ACHN (cell line): Measurements from ENCODE around the gene KPNA1.

Experiments
- DNase-seq: peaks from one replicate; pipeline ENCODE4 v3.0.0-alpha.2; 2015
- in situ Hi-C: cut with HindIII; loops from 2 replicates; pipeline ENCODE4 v1.10.0; 2017; ENCODE audit warnings: low sequenced_read_pairs, low pct_ligation_motif_present, low pct_unique_long_range_greater_than_20kb

KPNA1 gene

DNA sequence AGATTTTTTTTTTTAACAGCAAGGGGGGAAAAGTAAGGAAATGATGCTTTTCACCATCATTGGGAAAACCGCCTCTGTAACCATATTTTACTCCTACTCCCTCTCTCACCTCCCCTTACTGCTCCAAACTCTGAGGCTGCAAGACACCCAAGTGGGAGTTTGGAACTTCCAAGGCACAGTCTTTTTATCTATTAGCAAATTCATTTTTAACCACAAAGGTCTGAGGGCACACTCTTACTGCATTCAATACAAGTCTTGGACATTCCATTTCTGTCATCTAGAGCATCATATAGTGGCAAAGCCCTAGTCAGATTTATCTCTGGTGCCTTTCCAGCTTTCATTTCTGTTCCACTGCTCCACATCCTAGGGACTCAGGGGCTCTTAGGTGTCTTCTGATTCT is 117.5 kb downstream of the KPNA1 start:
- in situ Hi-C loops, result no loop called here
- DNase-seq, result no peak

DNA sequence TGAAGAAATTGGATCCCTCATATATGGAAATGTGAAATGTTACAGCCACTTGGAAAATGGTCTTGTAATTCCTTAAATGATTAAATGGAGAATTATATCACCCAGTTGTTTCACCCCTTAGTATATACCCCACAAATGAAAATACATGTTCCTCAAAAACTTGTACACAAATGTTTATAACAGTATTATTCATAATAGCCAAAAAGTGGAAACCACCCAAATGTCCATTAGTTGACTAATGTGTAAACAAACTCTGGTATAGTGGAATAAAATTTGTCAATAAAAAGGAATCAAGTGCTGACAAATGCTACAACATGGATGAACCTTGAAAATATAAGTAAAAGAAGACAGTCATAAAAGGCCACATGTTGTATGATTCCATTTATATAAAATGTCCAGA is 118.2 kb downstream of the KPNA1 start:
- no peak for DNase-seq
- in situ Hi-C loops, result no loop called here

DNA sequence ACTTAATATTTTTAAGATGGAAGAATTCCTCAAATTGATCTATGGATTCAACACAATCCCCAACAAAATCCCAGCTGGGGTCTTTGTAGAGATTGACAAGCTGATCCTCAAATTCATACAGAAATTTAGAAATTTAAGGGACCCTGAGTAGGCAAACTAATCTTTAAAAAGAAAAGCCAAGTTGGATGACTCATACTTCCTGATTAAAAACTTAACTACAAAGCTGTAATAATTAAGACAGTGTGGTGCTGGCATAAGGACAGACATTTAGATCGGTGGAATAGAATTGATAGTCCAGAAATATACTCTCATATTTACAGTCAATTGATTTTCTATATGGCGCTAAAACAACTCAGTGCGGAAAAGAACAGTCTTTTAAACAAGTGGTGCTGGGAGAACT is 119.2 kb downstream of the KPNA1 start:
- DNase-seq, result no peak
- in situ Hi-C loops, result no loop called here

DNA sequence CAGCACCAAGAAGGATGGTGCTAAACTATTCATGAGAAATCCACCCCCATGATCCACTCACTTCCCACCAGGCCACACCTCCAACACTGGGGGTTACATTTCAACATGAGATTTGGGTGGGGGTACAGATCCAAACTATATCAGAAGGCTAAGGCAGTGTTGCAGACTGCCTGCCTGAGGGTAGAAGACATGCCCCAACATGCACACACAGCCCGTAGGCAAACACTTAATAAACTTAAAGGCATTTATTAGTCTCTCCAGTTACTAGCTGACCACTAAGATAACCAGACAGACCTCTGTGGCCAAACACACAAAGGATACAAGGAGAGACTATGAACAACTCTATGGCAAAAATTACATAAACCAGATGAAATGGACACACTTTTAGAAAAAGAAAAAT is 120.6 kb downstream of the KPNA1 start:
- in situ Hi-C loops, result no loop called here

DNA sequence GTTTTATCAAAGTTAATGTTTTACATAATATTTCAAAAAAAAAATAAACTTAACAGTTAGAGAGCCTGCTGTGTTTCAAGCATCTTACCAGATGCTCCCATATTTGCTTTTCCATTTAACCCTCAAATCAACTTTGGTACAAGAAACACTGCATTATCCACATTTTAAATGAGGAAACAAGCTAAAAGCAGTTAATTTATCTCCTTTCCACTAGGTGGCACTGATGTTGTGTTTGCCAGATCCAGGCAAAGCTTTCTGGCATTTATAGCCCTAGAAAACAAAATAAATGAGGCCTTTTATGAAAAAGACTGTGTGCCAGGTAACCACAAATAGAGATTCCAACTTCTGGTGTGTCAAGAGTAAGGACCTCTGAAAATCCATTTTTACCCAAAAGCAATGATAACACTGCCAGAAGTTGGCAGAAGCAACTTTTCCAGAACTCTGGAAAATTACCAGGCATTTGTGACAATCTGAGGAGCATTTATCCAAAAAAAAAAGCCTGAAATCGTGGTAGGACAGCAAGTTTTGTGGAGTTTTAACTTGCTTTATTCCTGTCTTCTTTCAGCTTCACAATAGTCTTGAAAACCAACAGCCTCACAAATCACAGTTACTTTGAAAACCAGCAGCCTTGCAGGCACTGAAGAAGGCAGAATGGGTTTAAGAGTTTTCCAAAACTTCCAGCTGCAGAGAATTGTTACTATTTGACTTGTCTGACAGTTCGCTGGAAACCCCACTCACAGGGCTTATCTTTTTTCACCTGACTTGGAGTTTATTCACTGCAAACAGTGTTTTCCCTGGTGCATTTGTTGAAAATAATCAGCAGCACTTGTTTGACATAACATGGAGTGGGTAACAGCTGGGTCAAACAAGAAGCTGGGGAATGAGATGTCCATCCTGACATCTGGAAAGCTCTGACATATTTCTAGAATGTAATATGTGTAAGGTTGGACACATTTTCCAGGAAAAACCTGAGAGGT is 121.6 kb downstream of the KPNA1 start:
- in situ Hi-C loops, result no loop called here
- DNase-seq, result peak; percentile 53

More for the DNA sequence above, 120.6 kb downstream of the KPNA1 start:
- DNase-seq, result no peak

DNA sequence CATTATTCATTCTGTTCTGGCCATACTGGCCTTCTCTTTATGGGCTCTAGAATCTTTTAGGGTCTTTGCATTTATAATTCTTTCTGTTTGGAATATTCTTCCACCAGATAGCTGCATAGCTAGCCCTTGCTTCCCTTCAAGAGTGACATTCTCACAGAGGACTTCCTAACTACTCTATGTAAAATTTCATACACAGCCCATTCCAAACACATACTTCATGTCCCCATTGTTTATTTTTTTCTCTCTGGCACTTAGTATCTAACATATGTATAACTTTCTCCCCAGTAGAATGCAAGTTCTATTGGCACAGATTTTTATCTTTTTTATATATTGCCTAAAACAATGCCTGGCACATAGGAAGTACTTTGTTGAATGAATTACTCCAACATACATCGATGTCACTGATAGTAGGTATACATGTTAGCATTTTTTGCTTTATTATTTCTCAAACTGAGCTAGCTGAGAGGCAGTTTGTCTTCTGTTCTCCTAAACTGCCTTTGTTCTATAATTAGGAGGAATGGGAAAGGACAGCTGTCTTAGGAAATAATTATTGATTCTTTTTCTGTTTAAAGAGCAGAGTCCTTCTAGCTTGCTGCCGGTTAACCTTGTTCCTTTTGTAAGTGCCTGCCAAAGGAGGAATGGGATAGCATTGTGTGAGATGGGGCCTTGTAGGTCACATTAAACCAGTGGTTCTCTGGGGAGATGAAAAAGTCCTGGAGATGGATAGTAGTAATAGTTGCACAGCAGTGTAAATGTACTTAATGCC is 122.9 kb downstream of the KPNA1 start:
- no peak for DNase-seq
- in situ Hi-C loops, result no loop called here

DNA sequence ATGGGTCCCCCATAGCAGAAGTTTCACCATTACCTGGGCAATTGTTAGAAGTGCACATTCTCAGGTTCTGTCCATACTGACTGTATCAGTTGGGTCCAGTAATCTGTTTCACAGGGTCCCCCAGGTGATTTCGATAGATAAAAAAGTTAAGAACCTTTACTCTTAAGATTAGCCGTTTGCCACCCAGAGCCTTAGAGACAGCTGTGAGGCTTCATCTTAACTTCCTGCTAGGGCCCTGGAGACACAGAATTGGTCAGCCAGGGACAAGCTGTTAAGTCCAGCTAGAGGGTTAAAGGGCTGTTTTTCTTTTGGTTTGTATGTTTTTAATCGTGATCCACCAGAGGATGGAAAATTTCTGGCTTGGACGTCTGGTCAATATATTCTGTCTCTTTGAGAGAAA is 124.1 kb downstream of the KPNA1 start:
- in situ Hi-C loops, result no loop called here
- no peak for DNase-seq

DNA sequence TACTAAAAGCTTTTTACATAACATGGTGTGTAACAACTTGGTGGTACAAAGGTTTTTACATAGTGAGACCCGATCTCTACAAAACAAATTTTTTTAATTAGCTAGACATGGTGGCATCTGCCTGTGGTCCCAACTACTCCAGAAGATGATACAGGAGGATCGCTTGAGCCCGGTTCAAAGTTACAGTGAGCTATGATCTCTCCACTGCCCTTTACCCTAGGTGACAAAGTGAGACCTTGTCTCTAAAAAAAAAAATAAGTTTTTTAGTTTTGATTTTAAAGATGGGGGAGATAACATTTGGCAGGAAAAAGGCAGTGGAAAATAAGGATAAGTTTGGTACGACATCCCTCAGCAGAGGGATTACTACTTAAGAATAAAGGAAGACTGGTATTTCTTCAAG is 124.8 kb downstream of the KPNA1 start:
- in situ Hi-C loops, result no loop called here

DNA sequence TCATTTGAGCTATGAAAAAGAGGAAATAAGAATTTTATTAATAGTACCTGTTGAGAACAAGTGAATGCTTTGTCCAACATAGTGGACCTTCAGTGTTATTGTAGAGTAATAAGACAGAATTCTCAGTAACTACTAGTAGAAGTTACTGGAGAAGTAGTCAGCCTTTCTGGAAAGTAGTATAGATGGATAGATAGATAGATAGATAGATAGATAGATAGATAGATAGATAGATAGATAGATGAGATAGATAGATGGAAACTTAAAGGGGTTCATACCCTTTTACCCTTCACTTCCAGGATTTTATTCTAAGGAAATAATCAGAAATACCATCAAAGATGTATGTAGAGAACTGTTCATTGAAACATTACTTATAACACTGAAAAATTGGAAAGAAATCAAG is 125.5 kb downstream of the KPNA1 start:
- no peak for DNase-seq

More for the DNA sequence above, 124.8 kb downstream of the KPNA1 start:
- DNase-seq, result no peak

DNA sequence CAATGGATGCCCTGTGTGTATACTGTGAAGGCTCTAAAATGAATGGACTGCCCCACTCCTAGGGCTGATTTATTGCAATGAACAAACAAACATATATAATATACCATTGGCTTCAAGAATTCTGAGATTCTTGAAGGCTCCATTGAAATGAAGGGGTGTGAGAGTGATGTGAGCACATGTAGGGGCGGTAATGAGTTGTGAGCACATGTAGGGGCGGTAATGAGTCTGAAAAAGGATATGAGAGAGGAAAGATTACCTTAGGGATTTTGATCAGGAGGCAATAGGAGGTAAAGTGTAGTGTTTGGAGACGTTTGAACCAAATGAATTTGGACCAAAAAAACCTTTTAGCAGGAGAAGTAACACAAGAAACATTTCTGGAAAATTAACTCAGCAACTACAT is 127.0 kb downstream of the KPNA1 start:
- DNase-seq, result no peak
- in situ Hi-C loops, result no loop called here

More for the DNA sequence above, 125.5 kb downstream of the KPNA1 start:
- in situ Hi-C loops, result no loop called here

DNA sequence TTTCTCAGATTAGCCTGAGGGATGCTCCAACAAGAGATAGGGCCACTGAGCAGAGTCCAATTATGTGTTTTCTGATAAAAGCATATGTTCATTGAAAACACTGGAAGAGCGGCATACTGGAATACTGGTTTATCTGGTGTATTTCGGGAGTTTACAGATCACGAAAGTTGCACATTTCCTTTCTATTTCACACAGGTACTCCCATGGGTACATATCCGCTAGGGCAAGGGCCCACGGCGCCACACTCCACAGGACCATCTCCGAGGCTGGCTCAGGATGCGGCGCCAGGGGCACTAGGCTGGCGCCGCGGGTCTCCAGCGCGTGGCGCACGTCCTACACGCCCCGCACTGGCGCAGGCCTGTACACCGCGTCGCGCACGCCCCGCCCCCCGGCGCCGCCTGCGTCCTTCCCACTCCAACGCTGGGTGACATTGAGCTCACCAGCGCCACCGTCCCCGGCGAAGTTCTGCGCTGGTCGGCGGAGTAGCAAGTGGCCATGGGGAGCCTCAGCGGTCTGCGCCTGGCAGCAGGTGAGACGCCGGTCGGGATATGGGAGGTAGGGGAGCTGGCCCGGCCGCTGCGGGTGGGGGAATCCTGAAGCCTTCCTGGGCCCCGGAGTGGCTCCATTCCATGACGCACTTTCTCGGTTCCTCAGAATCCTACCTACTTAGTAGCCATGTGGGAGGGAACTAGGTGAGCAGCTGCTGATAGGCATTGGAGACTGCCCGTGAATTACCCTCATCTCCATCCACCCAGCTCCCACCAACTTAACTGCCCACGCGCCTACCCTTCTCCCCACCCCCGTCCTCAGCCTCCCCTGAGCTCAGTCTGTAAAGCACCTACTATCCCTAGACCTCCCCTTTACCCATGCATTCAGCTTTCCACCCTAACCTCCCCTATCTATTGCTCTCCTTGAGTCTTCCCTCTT is 130.7 kb downstream of the KPNA1 start, which contains the start of gene FAM162A:
TSS of gene FAM162A (plus strand) at position 412 of the 927 bp plus-strand sequence. CDS start at position 496, 84 bp downstream.
- in situ Hi-C loops, result no loop called here
- peak; percentile 89 for DNase-seq

DNA sequence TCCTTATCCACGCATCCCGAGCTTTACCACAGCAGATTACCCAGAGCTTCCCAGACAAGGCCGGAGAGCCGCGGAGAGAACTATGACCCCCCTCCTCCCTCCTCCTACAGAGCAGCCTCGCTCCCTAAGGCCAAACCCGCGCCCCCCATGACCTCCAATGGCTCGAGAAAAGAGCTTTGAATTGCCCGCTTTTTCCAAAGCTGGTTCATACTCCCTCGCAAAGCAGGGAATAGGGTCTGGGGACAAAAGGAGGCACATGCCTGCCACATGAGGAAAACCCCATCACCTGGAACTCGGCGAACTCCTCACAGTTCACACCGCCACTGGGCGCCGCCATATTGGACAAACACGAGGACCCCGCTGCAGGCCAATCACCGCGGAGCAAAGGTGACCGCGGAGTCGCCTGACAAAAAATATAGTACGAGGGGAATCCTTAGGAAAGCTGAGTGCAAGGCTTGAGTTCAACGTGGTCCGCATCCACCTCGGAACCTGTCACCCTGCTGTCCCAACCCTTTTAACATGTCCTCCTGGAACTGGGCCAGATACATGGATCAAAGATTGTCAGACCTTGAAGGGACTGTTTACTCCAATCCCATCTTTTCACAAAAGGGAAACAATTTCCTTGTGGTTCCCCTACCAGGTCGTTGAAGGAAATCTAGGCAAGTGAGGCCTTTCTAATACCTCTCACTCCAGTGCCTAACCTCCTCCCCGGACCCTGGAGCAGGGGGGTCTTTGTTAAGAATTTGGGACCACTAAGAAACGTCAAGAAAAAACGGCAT is 131.7 kb downstream of the KPNA1 start, which contains the start of gene MIX23:
TSS of gene MIX23 (minus strand) at position 344 of the 779 bp plus-strand sequence. CDS start at position 337, 7 bp downstream.
- in situ Hi-C loops, result no loop called here
- peak; percentile 83 for DNase-seq

DNA sequence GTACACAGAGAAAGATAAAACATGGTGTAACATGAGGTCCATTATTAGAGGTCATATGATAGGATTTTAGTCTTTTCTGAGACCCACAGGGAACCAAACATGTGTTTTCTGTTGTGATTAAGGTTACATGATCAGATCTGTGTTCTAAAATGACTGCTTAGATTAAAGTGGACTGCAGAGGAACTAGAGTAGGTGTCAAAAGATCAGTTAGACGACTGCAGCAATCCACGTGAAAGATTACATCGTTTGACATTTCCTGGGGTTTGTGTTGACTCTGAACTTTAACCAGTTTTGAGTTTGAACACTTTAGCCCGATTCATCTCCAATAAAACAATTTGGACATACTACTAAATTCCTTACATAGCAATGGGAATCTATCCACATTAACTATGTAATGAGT is 136.8 kb downstream of the KPNA1 start:
- in situ Hi-C loops, result no loop called here
- no peak for DNase-seq

DNA sequence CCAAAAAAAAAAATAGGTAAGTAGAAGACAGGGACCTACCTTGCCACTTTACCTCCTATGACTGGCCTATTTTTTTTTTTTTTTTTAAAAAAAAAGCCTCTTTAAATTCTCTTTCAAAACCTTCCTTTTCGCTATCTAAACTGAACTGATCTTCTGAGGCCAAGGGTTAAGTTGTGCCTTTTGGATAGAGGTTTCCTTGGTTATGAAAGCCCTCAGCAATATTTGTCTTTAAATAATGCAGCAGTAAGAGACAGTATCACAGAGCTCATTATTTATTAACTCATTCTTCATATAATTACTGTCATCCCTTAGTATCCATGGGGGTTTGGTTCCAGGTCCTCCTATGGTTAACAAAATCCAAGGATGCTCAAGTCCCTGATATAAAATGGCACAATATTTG is 140.7 kb downstream of the KPNA1 start:
- in situ Hi-C loops, result no loop called here
- no peak for DNase-seq
